ENCODE data around the gene PABPN1. TPM values are rescaled to one million over a fixed set of nuclear protein-coding genes. Genes with fewer than 3 reads are reported as not detected.
A peak's percentile ranks its signal among the peaks of the same experiment; 100 is the strongest.

PABPN1 gene
- total and polyA plus RNA-seq, 4 donors, result 40.9 to 59.6 (median 48.0) TPM

DNA sequence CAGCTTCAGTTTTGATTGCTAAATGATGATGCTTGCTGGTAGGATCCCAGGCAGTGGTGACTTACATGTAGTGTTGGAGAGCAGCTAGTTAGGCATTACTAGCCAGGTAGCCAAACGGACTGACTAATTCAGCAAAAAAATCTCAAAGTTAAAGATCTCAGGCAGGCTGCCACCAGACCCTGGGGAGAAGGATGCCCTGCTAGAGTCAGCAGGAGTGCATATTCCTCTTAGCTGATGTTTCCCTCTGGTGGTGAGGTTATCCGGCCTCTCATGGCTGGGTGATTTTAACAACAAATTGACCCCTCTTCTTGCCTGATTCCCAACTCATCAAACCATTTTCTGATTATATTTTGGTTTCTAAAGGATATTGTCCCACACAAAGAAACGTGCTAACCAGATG, 40.9 kb downstream of the PABPN1 start:
- H3K9ac ChIP-seq (ENCODE audit: low read depth in 1 of 2, low read length in 2 of 2), result no peak overlapping the region
- peaks cover 0 to 8% (median 6%) of the 10 kb centered on the region in 4 donors for H3K27me3 ChIP-seq (ENCODE audit: control insufficient read depth in 4 of 4, insufficient read depth in 4 of 4, low read length in 3 of 4)
- no peaks in the 10 kb centered on the region for H3K36me3 ChIP-seq (ENCODE audit: control insufficient read depth in 4 of 4, insufficient read depth in 3 of 4, low read depth in 1 of 4, low read length in 3 of 4)
- DNase-seq (ENCODE audit: low spot score), result no peak
- WGBS, result 48% methylated on average over 3 of the region's 3 CpGs
- H3K9me3 ChIP-seq (ENCODE audit: control insufficient read depth in 4 of 4, low read length in 3 of 4), result no peaks in the 10 kb centered on the region
- H3K27ac ChIP-seq (ENCODE audit: low read depth in 1 of 2, low read length in 2 of 2), result no peak overlapping the region
- TF ChIP-seq TAF1 (conservative IDR thresholded peaks at IDR 0.05) (no peak), EGR1 (IDR thresholded peaks at IDR 0.05; ENCODE audit: low read depth in 2 of 2) (no peak), RXRA (IDR thresholded peaks at IDR 0.05) (no peak), ATF3 (IDR thresholded peaks at IDR 0.05) (no peak), RAD21 (IDR thresholded peaks at IDR 0.05) (no peak), FOXA2 (IDR thresholded peaks at IDR 0.05) (no peak), ZBTB33 (IDR thresholded peaks at IDR 0.05) (no peak), SP1 (IDR thresholded peaks at IDR 0.05) (no peak), FOXA1 (IDR thresholded peaks at IDR 0.05) (no peak), MAX (IDR thresholded peaks at IDR 0.05) (no peak), HNF4A (conservative IDR thresholded peaks at IDR 0.05) (no peak)
- TF ChIP-seq, protein P1, sequence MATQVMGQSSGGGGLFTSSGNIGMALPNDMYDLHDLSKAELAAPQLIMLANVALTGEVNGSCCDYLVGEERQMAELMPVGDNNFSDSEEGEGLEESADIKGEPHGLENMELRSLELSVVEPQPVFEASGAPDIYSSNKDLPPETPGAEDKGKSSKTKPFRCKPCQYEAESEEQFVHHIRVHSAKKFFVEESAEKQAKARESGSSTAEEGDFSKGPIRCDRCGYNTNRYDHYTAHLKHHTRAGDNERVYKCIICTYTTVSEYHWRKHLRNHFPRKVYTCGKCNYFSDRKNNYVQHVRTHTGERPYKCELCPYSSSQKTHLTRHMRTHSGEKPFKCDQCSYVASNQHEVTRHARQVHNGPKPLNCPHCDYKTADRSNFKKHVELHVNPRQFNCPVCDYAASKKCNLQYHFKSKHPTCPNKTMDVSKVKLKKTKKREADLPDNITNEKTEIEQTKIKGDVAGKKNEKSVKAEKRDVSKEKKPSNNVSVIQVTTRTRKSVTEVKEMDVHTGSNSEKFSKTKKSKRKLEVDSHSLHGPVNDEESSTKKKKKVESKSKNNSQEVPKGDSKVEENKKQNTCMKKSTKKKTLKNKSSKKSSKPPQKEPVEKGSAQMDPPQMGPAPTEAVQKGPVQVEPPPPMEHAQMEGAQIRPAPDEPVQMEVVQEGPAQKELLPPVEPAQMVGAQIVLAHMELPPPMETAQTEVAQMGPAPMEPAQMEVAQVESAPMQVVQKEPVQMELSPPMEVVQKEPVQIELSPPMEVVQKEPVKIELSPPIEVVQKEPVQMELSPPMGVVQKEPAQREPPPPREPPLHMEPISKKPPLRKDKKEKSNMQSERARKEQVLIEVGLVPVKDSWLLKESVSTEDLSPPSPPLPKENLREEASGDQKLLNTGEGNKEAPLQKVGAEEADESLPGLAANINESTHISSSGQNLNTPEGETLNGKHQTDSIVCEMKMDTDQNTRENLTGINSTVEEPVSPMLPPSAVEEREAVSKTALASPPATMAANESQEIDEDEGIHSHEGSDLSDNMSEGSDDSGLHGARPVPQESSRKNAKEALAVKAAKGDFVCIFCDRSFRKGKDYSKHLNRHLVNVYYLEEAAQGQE (IDR thresholded peaks at IDR 0.05), result no peak
- H3K4me1 ChIP-seq (ENCODE audit: control insufficient read depth in 4 of 4, insufficient read depth in 4 of 4, low read length in 3 of 4), result peaks cover 2 to 12% (median 9%) of the 10 kb centered on the region in 4 donors
- no peak overlapping the region for H3K4me3 ChIP-seq (ENCODE audit: low read depth in 1 of 3, low read length in 3 of 3)

GRCh38 chr14:23364164-23365035, 43.1 kb downstream of the PABPN1 start:
- no peak overlapping the region for H3K9ac ChIP-seq (ENCODE audit: low read depth in 1 of 2, low read length in 2 of 2)
- 21% methylated on average over 21 of the region's 21 CpGs for WGBS
- H3K27me3 ChIP-seq (ENCODE audit: control insufficient read depth in 4 of 4, insufficient read depth in 4 of 4, low read length in 3 of 4), result peaks cover 0 to 8% (median 6%) of the 10 kb centered on the region in 4 donors
- peak overlapping the region; percentile 54 to 62 for H3K27ac ChIP-seq (ENCODE audit: low read depth in 1 of 2, low read length in 2 of 2)
- no peaks in the 10 kb centered on the region for H3K9me3 ChIP-seq (ENCODE audit: control insufficient read depth in 4 of 4, low read length in 3 of 4)
- H3K4me3 ChIP-seq (ENCODE audit: low read depth in 1 of 3, low read length in 3 of 3), result peak overlapping the region in 1 of 3 donors; percentile 37
- no peaks in the 10 kb centered on the region for H3K36me3 ChIP-seq (ENCODE audit: control insufficient read depth in 4 of 4, insufficient read depth in 3 of 4, low read depth in 1 of 4, low read length in 3 of 4)
- peaks cover 2 to 12% (median 9%) of the 10 kb centered on the region in 4 donors for H3K4me1 ChIP-seq (ENCODE audit: control insufficient read depth in 4 of 4, insufficient read depth in 4 of 4, low read length in 3 of 4)
- no peak for DNase-seq (ENCODE audit: low spot score)
- TF ChIP-seq RXRA (IDR thresholded peaks at IDR 0.05), result no peak
- no peak for TF ChIP-seq TAF1 (conservative IDR thresholded peaks at IDR 0.05)
- TF ChIP-seq FOXA1 (IDR thresholded peaks at IDR 0.05), result no peak
- no peak for TF ChIP-seq MAX (IDR thresholded peaks at IDR 0.05)
- TF ChIP-seq ATF3 (IDR thresholded peaks at IDR 0.05), result no peak
- no peak for TF ChIP-seq NR2F2 (IDR thresholded peaks at IDR 0.05)
- no peak for TF ChIP-seq GABPA (IDR thresholded peaks at IDR 0.05 in 1 of 2, conservative IDR thresholded peaks at IDR 0.05 in 1 of 2)
- no peak for TF ChIP-seq HNF4G (IDR thresholded peaks at IDR 0.05)
- no peak for TF ChIP-seq EGR1 (IDR thresholded peaks at IDR 0.05; ENCODE audit: low read depth in 2 of 2)
- no peak for TF ChIP-seq YY1 (IDR thresholded peaks at IDR 0.05)
- TF ChIP-seq, protein P1 (IDR thresholded peaks at IDR 0.05), result no peak
- TF ChIP-seq JUND (IDR thresholded peaks at IDR 0.05), result no peak
- no peak for TF ChIP-seq RAD21 (IDR thresholded peaks at IDR 0.05)
- no peak for TF ChIP-seq HNF4A (conservative IDR thresholded peaks at IDR 0.05)
- TF ChIP-seq FOXA2 (IDR thresholded peaks at IDR 0.05), result no peak
- TF ChIP-seq ZBTB33 (IDR thresholded peaks at IDR 0.05), result no peak
- no peak for TF ChIP-seq SP1 (IDR thresholded peaks at IDR 0.05)
